GM21390 (cell line): ENCODE measurements around the gene ERO1B.

Experiments
- ATAC-seq: cut with Tn5 transposase; IDR thresholded peaks from one replicate; pipeline ENCODE4 v1.9.1; 2021; ENCODE audit not compliant: unreplicated experiment

ERO1B gene

DNA sequence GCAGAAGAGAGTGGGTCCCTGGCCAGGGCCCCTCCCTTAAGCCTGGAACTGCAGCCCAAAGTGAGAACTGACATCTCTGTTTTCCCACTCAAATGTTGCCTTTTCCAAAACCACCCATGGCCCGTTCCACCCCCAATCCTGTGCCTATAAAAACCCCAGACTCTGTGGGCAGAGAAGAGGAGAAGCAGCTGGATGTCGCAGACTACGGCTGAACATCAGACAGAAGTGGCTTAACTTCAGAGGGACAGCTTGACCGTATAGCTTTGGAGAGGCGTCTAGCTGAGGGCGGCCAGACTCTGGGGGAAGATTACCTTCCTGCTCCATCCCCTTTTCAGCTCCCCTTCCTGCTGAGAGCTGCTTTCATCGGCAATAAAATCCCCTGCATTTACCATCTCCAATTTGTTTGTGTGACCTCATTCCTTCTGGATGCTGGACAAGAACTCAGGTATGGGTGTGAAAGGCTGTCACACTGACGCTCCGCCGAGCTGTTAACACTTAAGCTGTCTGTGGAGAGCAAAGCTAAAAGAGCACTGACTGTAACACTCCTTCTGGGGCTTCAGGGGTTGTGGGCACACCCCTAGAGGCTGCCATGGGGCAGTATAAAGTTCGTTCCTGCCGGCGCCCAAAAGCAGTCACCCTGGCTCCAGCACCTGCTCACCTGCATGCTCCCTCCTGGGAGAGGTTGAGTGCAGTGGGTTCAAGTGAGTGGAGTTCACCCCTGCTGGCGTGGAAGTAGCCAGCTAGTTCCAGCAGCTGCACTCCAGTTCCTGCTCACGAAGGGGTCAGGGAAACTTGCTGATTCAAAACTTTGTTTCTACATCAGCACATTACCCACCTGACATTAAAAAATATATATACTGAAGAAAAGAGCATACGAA, 19.6 kb upstream of the ERO1B start:
- ATAC-seq: no peak

DNA sequence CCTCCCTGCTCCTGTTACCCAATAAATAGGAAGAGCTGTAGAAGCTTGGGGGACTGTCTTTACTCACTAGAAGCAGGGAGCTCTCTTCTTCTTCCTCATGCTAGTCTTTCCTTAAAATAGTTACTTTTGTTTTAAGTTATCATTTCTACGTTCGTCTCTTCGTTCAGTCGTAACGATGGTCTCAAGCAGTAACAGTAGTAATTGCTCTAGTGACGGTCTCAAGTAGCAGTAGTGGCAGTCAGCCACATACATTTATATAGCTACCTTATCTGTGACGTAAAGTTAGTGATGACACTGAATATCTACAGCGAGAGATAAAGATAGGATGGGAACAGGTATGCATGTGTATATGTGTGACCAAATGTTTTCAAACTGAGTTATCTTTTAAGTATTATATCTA, 15.4 kb upstream of the ERO1B start:
- ATAC-seq: no peak

DNA sequence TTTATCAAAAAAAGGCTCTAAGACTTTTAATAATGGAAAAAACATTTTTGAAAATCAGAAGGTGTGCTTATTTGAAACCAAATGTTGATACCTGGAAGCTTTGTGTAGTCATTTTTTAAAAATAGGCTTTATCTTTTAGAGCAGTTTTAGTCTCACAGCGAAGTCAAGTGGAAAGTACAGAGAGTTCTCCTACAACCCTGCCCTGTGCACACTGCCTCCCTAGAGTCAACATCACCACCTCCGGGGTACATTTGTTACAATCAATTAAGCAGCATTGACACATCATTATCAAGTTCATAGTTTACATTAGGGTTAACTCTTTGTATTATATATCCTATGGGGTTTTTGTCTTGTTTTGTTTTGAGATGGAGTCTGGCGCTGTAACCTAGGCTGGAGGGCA, 10.7 kb upstream of the ERO1B start:
- no peak for ATAC-seq

DNA sequence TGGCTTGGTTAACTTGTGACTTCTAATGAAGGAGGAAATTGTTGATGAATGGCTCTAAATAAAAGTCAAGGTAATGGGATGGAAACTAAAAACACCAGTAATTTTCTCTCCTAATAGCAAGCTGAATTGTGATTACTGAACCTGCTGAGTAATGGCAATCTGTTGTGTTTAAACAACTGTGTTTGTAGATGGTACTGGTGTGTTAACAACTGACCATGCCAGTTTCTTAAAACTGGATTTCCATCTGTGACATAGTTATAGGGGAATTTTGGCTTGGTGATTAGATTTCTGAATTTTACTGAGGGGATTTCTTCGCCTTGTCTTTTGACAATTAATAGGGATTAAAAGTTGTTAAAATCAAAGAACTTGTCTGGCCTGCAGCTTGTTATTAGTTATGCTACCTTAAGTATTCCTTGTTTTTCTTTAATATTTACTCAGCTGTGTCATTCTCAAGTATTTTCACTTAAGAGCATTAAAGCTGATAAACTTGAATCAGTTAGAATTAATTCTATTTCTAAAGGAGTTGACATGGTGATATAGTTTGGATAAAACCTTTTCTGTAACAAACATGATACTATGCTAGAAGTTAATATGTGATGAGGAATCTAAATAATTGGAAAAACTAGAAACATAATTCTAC, 7.9 kb upstream of the ERO1B start:
- ATAC-seq: no peak

DNA sequence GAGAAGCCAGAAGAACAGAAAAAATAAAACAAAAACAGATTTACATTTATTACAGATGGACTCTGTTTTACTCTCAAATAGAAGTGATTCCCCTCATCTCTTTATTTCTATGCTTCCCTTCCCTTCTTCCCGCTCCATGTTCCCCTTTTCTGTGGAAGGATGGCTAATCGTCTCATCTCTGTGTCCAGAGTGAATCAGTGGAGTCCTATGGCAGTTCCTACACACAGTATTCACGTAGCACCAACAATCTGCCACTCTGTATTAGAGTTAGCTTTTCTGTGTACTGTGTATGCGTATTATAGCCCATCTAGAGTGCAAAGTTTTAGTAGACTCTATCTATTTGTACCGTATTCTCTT, 6.8 kb upstream of the ERO1B start:
- no peak for ATAC-seq

DNA sequence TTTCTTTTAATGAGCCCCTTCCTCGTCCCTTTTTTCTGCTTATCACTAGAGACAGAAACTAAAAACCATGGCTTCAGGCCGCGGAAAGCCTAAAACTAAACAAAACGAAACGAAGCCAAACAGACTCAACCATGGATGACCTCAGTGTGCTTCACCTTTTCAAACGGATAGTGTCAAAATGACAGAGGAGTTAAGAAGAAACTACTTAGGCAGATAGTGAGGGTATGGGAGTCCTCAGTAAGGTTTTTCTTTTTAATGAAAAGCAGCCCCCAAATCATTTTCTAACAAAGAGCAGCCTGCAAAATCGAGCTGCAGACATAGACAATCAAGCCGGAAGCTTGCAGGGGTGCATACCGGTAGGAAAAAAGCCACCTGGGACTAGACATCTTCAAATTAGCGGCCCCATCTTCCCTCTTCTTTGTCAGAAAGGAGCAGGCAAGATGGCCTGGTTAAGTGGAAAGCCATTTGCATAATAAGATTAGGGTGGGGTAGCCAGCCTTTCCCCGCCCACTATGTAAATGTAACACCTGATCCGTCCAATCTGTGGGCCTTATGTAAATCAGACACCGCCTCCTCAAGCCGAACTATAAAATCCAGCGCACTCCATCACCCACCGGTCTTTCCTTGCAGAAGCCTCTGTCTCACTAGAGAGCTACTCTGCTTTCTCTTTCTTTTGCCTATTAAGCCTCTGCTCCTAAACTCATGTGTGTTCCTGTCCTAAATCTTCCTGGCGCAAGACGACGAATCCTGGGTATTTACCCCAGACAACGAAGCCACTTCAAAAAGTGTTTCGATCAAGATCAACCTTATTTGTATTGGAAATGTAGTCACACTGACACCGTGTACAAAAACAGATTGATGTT, 6.2 kb upstream of the ERO1B start:
- no peak for ATAC-seq

DNA sequence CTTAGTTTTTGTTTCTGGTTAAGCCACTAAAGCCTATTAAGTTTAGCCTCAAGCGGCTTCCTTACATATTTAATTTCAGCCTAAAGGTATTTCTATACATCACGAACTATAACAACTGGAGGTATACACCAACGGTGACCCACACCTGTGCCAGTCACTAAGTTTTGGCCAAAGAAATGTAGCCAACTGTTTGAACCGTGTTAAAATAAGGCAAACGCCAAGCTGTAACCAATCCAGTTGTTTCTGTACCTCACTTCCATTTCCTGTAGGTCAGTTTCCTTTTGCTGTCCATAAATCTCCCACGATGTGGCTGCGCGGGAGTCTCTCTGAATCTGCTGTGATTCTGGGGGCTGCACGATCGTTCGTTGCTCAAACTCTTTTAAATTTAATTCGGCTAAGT, 5.6 kb upstream of the ERO1B start:
- no peak for ATAC-seq

DNA sequence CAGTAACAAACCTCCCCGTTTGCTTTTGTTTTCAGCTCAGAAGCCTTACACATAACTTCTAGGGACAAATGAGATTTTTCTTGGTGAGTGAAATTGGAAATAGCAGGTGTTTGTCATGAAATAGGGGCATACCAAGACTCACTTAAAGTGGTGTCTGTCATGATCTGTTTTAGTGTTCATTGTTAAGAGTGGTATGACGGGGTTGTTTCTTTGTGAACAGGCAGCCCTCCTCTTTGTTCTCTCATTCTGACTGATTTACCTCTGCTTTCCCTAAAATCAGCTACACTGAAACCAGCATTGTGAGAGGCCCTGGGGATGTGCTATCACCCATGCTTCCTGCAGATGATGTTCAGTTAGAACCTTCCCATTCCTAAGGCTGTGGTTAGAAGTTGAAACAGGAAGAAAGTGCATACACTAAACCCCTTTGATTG, 2.5 kb upstream of the ERO1B start:
- peak; percentile 45 for ATAC-seq

DNA sequence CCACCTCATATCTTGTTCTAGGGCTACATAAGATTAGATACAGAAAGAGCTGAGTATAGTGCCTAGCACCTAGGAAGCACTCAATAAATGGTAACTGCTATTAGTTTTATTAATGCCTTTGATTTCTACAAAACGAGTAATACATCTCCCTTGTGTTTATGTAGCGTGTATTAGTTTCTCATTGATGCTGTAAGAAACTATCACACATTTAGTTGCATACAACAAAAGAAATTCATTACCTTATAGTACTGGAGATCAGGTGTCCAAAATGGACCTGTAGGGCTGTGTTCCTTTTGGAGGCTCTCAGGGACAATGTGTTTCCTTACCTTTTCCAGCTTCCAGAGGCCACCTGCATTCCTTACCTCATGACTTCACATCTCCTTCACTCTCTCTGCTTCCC, 961 bp upstream of the ERO1B start:
- no peak for ATAC-seq

DNA sequence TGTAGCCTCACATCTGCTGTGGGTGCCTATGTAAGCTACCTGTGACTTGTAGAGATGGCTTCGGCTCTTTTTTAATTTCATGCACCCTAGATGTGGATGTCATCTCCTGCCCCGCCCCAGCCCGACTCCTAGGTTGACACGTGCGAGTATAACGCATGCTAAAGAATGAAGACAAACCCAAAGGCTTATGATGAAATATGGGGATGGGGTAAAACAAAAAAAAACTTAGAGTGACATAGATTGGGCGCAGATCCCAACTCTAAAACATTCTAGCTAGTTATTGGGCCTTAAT, 613 bp upstream of the ERO1B start:
- ATAC-seq: peak; percentile 2

- ATAC-seq: peak; percentile 16
Measured at GRCh38 chr1:236281198-236281653, 532 bp downstream of the ERO1B start.

GRCh38 chr1:236280438-236281197, 1.1 kb downstream of the ERO1B start:
- no peak for ATAC-seq

DNA sequence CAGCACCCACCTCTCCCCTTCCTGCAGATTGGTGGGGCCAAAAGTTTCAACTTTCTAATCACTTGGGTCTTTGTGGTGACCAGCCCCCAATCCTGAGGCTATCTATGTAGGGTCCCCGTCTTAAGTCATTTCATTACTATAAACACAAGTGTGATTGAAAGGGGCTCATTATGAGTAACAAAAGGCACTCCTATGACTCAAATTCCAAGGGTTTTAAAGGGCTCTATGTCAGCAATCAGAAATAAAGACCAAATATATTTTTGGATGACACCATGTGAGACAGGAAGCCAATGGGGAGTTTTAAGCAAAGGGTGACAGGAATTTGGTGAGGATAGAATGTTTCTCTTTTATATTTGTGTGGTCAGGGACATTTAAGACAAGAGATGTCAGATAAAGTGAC, 6.2 kb downstream of the ERO1B start:
- ATAC-seq: no peak

DNA sequence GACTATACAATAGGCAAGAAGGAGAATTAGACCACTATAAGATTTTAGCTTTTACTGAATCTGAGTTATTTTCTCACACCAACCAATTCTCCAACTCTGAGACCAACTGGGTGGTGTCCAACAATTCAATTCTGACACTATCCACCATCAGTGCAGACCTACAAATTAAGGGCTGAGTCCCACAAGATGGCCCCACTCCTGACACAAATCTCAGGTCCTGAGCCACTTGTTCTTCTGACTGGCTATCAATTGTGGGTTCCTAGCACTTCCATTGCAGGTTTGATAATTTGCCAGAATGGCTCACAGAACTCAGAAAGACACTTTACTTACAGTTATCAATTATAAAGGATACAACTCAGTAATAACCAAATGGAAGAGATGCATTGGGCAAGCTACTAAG, 6.7 kb downstream of the ERO1B start:
- no peak for ATAC-seq

GRCh38 chr1:236273358-236273757, 8.4 kb downstream of the ERO1B start:
- ATAC-seq: no peak

DNA sequence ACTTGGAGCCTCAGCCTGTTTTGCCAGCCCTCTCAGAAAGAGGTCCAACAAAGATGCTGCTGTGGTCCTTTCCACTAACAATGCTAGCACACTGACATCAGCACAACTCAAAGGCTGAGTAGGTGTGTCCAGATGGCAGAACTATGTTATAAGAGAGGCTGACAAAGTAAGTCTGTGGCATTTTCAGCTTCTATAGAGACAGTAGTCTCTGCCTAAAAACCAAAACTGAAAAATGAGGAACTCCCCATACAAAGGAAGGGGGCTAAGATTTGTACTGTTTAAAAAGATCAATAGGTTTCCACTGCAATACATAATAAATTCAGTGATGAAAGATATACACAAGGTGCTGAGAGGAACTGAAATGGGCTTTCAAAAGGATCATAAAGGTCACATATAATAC, 12.3 kb downstream of the ERO1B start:
- ATAC-seq: no peak

DNA sequence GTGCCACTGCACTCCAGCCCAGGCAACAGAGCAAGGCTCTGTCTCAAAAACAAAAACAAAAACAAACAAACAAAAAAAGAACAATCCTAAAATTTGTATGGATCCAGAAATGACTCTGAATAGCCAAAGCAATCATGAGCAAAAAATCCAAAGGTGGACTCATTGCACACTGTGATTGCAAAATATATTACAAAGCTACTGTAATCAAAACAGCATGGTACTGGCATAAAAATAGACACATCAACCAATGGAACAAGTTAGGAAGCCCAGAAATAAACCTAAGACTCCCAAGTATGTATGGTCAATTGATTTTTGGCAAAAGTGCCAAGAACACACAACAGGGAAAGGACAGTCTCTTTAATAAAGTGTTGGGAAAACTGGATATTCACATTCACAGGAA, 19.9 kb downstream of the ERO1B start:
- no peak for ATAC-seq

DNA sequence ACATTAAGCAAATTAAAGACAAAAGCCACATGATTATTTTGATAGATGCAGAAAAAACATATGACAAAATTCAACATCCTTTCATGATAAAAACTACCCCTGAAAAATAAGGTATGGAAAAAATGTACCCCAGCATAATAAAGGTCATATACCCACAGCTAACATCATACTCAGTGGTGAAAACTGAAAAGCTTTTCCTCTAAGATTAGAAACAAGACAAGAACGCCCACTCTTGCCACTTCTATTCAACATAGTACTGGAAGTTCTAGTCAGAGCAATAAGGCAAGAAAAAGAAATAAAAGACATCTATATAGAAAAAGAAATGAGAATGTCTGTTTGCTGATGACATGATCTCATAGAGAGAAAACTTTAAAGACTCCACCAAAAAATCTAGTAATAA, 20.7 kb downstream of the ERO1B start:
- ATAC-seq: no peak

GRCh38 chr1:236259043-236259442, 22.7 kb downstream of the ERO1B start:
- ATAC-seq: no peak

- ATAC-seq: no peak
Measured at GRCh38 chr1:236258114-236258622, 23.6 kb downstream of the ERO1B start.

DNA sequence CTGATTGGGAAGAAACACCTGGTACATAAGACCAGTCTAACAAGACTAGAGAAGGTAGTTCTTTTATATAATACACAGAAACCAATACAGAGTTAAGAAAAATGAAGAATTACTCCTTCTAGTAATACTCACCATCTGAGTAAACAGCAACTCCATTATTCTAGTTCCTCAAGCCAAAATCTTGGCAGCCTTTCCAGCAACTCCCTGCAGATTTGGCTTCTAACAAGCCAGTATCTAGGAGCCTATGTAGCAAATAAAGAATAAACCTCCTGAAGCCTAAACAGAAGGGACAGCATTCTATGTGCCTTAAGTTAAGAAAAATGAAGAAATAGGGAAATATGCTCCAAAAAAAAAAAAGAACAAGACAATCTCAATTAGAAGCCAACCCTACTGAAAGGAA, 24.5 kb downstream of the ERO1B start:
- ATAC-seq: no peak
